A673 (cell line): ENCODE measurements around the gene C21orf58. TPM values are rescaled to one million over a fixed set of nuclear protein-coding genes. Genes with fewer than 3 reads are reported as not detected.
"Not testable (repeated sequence)": the region's sequence is repeated elsewhere in the genome, so short reads cannot be mapped to it uniquely, and the experiment has no call there.

Experiments
- Bru-seq: library from RNA; stranded (reverse); fragments of 400-500 nt; gene quantifications from one replicate; lab custom pipeline; 2021; lab: Mats Ljungman, UMichigan
- BruChase-seq, 2 experiments: library from RNA; stranded (reverse); fragments of 400-500 nt; gene quantifications; one replicate each; lab custom pipeline; 2021; lab: Mats Ljungman, UMichigan
- BruUV-seq: library from RNA; stranded (reverse); fragments of 400-500 nt; replicated peaks from 2 replicates; lab custom pipeline; 2021; lab: Mats Ljungman, UMichigan
- CTCF ChIA-PET: fragments of 300-600 bp; sonication (Branson Sonifier 250); formaldehyde crosslinking; loops from one replicate; lab custom pipeline; 2022; ENCODE audit warnings: antibody characterized with exemption; lab: Charles Lee
- POLR2A ChIA-PET: fragments of 300-600 bp; sonication (Branson Sonifier 250); formaldehyde crosslinking; loops from one replicate; lab custom pipeline; 2022; ENCODE audit warnings: antibody characterized with exemption; ENCODE audit not compliant: low non-redundant PET; lab: Charles Lee
- DNase-seq: peaks from one replicate; pipeline ENCODE4 v3.0.0-alpha.2; 2015; ENCODE audit warnings: low spot score
- H3K27ac ChIP-seq: fragments of 200-600 bp; sonication (generic); 2 replicates; pipeline ENCODE4 v1.5.1; 2016; ENCODE audit warnings: mixed run types, low read depth, mild to moderate bottlenecking, mixed read lengths, antibody characterized with exemption, low read length; ENCODE audit not compliant: poor library complexity, severe bottlenecking
- H3K27me3 ChIP-seq: fragments of 200-600 bp; sonication (generic); replicated peaks from 2 replicates; pipeline ENCODE4 v1.6.1; 2017; ENCODE audit warnings: mixed run types, low read depth, mild to moderate bottlenecking, mixed read lengths, antibody characterized with exemption, low read length; ENCODE audit not compliant: insufficient read depth, poor library complexity
- H3K36me3 ChIP-seq: fragments of 200-600 bp; sonication (generic); 2 replicates; pipeline ENCODE4 v1.6.1; 2016; ENCODE audit warnings: mixed run types, mild to moderate bottlenecking, mixed read lengths, antibody characterized with exemption, low read length; ENCODE audit not compliant: insufficient read depth, poor library complexity, severe bottlenecking
- H3K4me1 ChIP-seq: fragments of 200-600 bp; sonication (generic); 2 replicates; pipeline ENCODE4 v1.6.1; 2017; ENCODE audit warnings: mixed run types, mild to moderate bottlenecking, mixed read lengths, antibody characterized with exemption, low read length; ENCODE audit not compliant: insufficient read depth, poor library complexity, severe bottlenecking
- H3K4me3 ChIP-seq: fragments of 200-600 bp; sonication (generic); 2 replicates; pipeline ENCODE4 v1.5.1; 2016; ENCODE audit warnings: low read depth, mixed run types, mild to moderate bottlenecking, mixed read lengths, low read length; ENCODE audit not compliant: poor library complexity, severe bottlenecking
- H3K9me3 ChIP-seq: fragments of 200-600 bp; sonication (generic); 2 replicates; pipeline ENCODE4 v1.6.1; 2016; ENCODE audit warnings: mixed run types, low read depth, mild to moderate bottlenecking, mixed read lengths, antibody characterized with exemption, low read length; ENCODE audit not compliant: poor library complexity, severe bottlenecking
- EZH2 ChIP-seq: fragments of 200-600 bp; sonication (generic); IDR thresholded peaks from 2 replicates; pipeline ENCODE4 v1.6.1; 2017; ENCODE audit warnings: borderline replicate concordance, low read depth, mild to moderate bottlenecking, mixed read lengths, antibody characterized with exemption, low read length; ENCODE audit not compliant: poor library complexity, severe bottlenecking
- intact Hi-C: fragments of 100-400 bp; cut with micrococcal nuclease; formaldehyde crosslinking; loops from one replicate; pipeline ENCODE4 v1.10.0; 2022; ENCODE audit not compliant: unreplicated experiment
- long read RNA-seq: library from polyadenylated mRNA; stranded (forward); transcript quantifications from one replicate; pipeline ENCODE4 v2.0.0, GENCODE V29; 2022
- total RNA-seq: library from RNA; stranded (reverse); gene quantifications from 2 replicates; pipeline ENCODE4 v1.2.3, GENCODE V29; 2021
- TF ChIP-seq, protein P1 (sequence below): fragments of 300-800, 200-600 bp; sonication (generic); conservative IDR thresholded peaks from 2 replicates; pipeline ENCODE4 v1.5.1; 2017; ENCODE audit warnings: low read depth, mild to moderate bottlenecking, antibody characterized with exemption, low read length, moderate library complexity, mixed read lengths

The C21orf58 gene
- total RNA-seq (41.2 and 51.0 TPM in 2 replicates), Bru-seq, nascent RNA (percentile 80 among the genes with signal in this experiment), BruChase-seq, experiment 1, labeled RNA remaining after a 2-hour chase (percentile 79 among the genes with signal in this experiment), BruChase-seq, experiment 2, labeled RNA remaining after a 6-hour chase (percentile 80 among the genes with signal in this experiment)
- long read RNA-seq, transcript C21orf58-201 (8 exons, 2,975 nt): major isoform, 5 of 54 reads
- long read RNA-seq, partial matches to known transcripts: 22 of 54 reads
- long read RNA-seq, other reads (novel, unspliced or antisense): 26 of 54 reads

- peak; percentile 98 for DNase-seq
Observed at GRCh38 chr21:46323710-46324389, at the start of gene C21orf58, which contains the start of gene PCNT. Gene C21orf58, minus strand, starts transcription at chr21:46323870. Its CDS starts 1,132 bp downstream, at chr21:46322738. Gene PCNT, plus strand, starts transcription at chr21:46324156. Its CDS starts 73 bp downstream, at chr21:46324229.

DNA sequence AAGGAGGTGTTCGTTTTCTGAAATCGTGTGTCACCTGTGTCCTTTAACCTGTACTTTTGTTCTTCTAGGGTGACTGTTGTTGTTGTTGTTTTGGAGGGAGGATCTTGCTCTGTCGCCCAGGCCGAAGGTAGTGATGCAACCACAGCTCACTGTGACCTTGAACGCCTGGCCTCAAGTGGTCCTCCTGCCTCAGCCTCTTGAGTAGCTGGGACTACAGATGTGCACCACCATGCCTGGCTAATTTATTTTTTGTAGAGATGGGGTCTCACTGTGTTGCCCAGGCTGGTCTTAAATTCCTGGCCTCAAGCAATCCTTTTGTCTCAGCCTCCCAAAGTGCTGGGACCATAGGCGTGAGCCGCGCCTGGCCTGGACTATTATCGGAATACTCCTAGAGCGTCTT, 49.3 kb upstream of the C21orf58 start:
- not testable (repeated sequence) for BruUV-seq

More at GRCh38 chr21:46323710-46324389, at the start of gene C21orf58, which contains the start of gene PCNT:
- H3K27ac ChIP-seq: peak within 1 kb of the TSS; percentile 100
- no peak for TF ChIP-seq EZH2
- TF ChIP-seq, protein P1, sequence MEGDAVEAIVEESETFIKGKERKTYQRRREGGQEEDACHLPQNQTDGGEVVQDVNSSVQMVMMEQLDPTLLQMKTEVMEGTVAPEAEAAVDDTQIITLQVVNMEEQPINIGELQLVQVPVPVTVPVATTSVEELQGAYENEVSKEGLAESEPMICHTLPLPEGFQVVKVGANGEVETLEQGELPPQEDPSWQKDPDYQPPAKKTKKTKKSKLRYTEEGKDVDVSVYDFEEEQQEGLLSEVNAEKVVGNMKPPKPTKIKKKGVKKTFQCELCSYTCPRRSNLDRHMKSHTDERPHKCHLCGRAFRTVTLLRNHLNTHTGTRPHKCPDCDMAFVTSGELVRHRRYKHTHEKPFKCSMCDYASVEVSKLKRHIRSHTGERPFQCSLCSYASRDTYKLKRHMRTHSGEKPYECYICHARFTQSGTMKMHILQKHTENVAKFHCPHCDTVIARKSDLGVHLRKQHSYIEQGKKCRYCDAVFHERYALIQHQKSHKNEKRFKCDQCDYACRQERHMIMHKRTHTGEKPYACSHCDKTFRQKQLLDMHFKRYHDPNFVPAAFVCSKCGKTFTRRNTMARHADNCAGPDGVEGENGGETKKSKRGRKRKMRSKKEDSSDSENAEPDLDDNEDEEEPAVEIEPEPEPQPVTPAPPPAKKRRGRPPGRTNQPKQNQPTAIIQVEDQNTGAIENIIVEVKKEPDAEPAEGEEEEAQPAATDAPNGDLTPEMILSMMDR: no peak
- POLR2A ChIA-PET: interaction anchor here (0.6 kb wide), 1 partner anchor 61 kb away, joined by 5 read pairs; no protein-coding TSS in a partner anchor
- no TSS peak for BruUV-seq
- peaks cover 26% of the 10 kb centered on the region for H3K36me3 ChIP-seq
- peak within 1 kb of the TSS; percentile 89 for H3K4me3 ChIP-seq
- no peaks in the 10 kb centered on the region for H3K9me3 ChIP-seq
- H3K4me1 ChIP-seq: peaks cover 27% of the 10 kb centered on the region
- intact Hi-C loops: loop anchor here (5.0 kb wide), 1 partner anchor 97 kb away; the partner anchor contains the start of gene LSS
- no peaks in the 10 kb centered on the region for H3K27me3 ChIP-seq
- CTCF ChIA-PET: interaction anchor here (0.5 kb wide), 1 partner anchor 350 kb away, joined by 8 read pairs; no protein-coding TSS in a partner anchor

DNA sequence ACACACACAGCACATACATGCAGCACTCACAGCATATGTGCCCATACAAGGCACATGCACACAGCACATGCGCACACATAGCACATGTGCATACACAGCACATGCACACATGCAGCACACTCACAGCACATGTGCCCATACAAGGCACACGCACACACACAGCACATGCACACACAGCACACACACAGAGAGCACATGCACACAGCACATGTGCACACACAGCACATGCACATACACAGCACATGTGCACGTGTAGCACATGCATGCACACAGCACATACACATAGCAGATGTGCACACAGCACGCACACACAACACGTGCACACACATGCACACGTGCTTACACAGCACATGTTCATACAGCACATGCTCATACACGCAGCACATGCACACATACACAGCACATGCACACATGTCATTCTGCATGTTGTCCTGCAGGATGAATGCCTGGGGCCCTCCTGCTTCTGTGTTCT, 48.4 kb upstream of the C21orf58 start:
- no peak overlapping the region for H3K27ac ChIP-seq
- no peak for DNase-seq
- ChIA-PET CTCF (no interaction called here), POLR2A (no interaction called here)
- H3K27me3 ChIP-seq: no peaks in the 10 kb centered on the region
- no peak for TF ChIP-seq EZH2
- TF ChIP-seq, protein P1: no peak
- H3K4me3 ChIP-seq: no peak overlapping the region
- no peaks in the 10 kb centered on the region for H3K36me3 ChIP-seq
- BruUV-seq: no TSS peak
- H3K4me1 ChIP-seq: no peaks in the 10 kb centered on the region
- H3K9me3 ChIP-seq: no peaks in the 10 kb centered on the region
- intact Hi-C loops: no loop called here

More for the DNA sequence above, 49.3 kb upstream of the C21orf58 start:
- POLR2A ChIA-PET, CTCF ChIA-PET, H3K27ac ChIP-seq, H3K9me3 ChIP-seq, intact Hi-C loops, H3K4me3 ChIP-seq, H3K27me3 ChIP-seq, H3K36me3 ChIP-seq, DNase-seq, H3K4me1 ChIP-seq: not testable (repeated sequence)
